ENCODE results near the gene CLSTN3. TPM values are rescaled to one million over a fixed set of nuclear protein-coding genes. Genes with fewer than 3 reads are reported as not detected.
"Not testable (repeated sequence)": the region's sequence is repeated elsewhere in the genome, so short reads cannot be mapped to it uniquely, and the experiment has no call there.

CLSTN3 gene
- total RNA-seq, 1 donor from 2014 or later, result 5.7 TPM

- ATAC-seq (no peak), DNase-seq (ENCODE audit: missing footprints) (no peak)
- intact Hi-C loops (cut with DNase I), result no loop called here
These were observed 28.8 kb downstream of the CLSTN3 start for GRCh38 chr12:7158781-7159609.

GRCh38 chr12:7160183-7160582 lies 30.0 kb downstream of the CLSTN3 start:
- DNase-seq (ENCODE audit: missing footprints) (no peak), ATAC-seq (no peak)
- intact Hi-C loops (cut with DNase I), result no loop called here

GRCh38 chr12:7161327-7161726 lies 31.2 kb downstream of the CLSTN3 start:
- ATAC-seq (no peak), DNase-seq (ENCODE audit: missing footprints) (no peak)
- intact Hi-C loops (cut with DNase I), result no loop called here

GRCh38 chr12:7161811-7162210 lies 31.6 kb downstream of the CLSTN3 start:
- intact Hi-C loops (cut with DNase I), result no loop called here
- ATAC-seq, result no peak

GRCh38 chr12:7162691-7163114 lies 32.5 kb downstream of the CLSTN3 start:
- DNase-seq (ENCODE audit: missing footprints) (no peak), ATAC-seq (peak; percentile 42)
- intact Hi-C loops (cut with DNase I), result no loop called here

More at GRCh38 chr12:7161811-7162210, 31.6 kb downstream of the CLSTN3 start:
- no peak for DNase-seq (ENCODE audit: missing footprints)

GRCh38 chr12:7169951-7170350 lies 39.8 kb downstream of the CLSTN3 start:
- ATAC-seq (no peak), DNase-seq (ENCODE audit: missing footprints) (no peak)
- intact Hi-C loops (cut with DNase I), result no loop called here

- no peak for ATAC-seq
- no peak for DNase-seq (ENCODE audit: missing footprints)
- intact Hi-C loops (cut with DNase I), result no loop called here
These were observed 41.7 kb downstream of the CLSTN3 start for GRCh38 chr12:7171854-7172253.

- intact Hi-C loops (cut with DNase I), result no loop called here
- DNase-seq (ENCODE audit: missing footprints) (no peak), ATAC-seq (no peak)
These were observed 45.3 kb downstream of the CLSTN3 start for GRCh38 chr12:7175493-7175892.

- ATAC-seq (no peak), DNase-seq (ENCODE audit: missing footprints) (no peak)
- intact Hi-C loops (cut with DNase I), result no loop called here
These were observed 46.4 kb downstream of the CLSTN3 start for GRCh38 chr12:7176595-7176994.

- ATAC-seq, result no peak
- intact Hi-C loops (cut with DNase I), result no loop called here
- no peak for DNase-seq (ENCODE audit: missing footprints)
These were observed 48.3 kb downstream of the CLSTN3 start for GRCh38 chr12:7178481-7178880.

GRCh38 chr12:7180685-7181084 lies 50.5 kb downstream of the CLSTN3 start:
- no peak for ATAC-seq
- intact Hi-C loops (cut with DNase I), result no loop called here
- DNase-seq (ENCODE audit: missing footprints), result no peak

- DNase-seq (ENCODE audit: missing footprints); ATAC-seq; intact Hi-C loops (cut with DNase I): not testable (repeated sequence)
These were observed 55.9 kb downstream of the CLSTN3 start for GRCh38 chr12:7186058-7186457.

GRCh38 chr12:7188562-7189397 lies 58.6 kb downstream of the CLSTN3 start:
- ATAC-seq, result peak; percentile 69
- intact Hi-C loops (cut with DNase I), result loop anchor here (2.0 kb wide), 1 partner anchor 46 kb away; no protein-coding TSS in a partner anchor
- peak; percentile 76 for DNase-seq (ENCODE audit: missing footprints)

GRCh38 chr12:7189398-7190267 lies 59.5 kb downstream of the CLSTN3 start, which contains the start of gene PEX5:
PEX5 (plus strand) TSS chr12:7189686; CDS start chr12:7190378, 692 bp downstream.
- ATAC-seq (peak; percentile 99), DNase-seq (ENCODE audit: missing footprints) (peak; percentile 95)
- intact Hi-C loops (cut with DNase I), result loop anchor here (2.0 kb wide), 1 partner anchor 47 kb away; no protein-coding TSS in a partner anchor

GRCh38 chr12:7190268-7191055 lies 60.3 kb downstream of the CLSTN3 start:
- intact Hi-C loops (cut with DNase I), result no loop called here
- DNase-seq (ENCODE audit: missing footprints) (peak; percentile 65), ATAC-seq (no peak)

- DNase-seq (ENCODE audit: missing footprints) (no peak), ATAC-seq (no peak)
- intact Hi-C loops (cut with DNase I), result no loop called here
These were observed 63.5 kb downstream of the CLSTN3 start for GRCh38 chr12:7193674-7194073.

- DNase-seq (ENCODE audit: missing footprints), result no peak
- intact Hi-C loops (cut with DNase I), result no loop called here
- ATAC-seq, result no peak
These were observed 67.7 kb downstream of the CLSTN3 start for GRCh38 chr12:7197841-7198240.

GRCh38 chr12:7203109-7203508 lies 72.9 kb downstream of the CLSTN3 start:
- ATAC-seq (no peak), DNase-seq (ENCODE audit: missing footprints) (no peak)
- intact Hi-C loops (cut with DNase I), result no loop called here
